Endothelial cell of umbilical vein (primary cell): ENCODE data around the gene CYP4V2.

ENCODE experiments used
- CTCF ChIP-seq, 2 donors: IDR thresholded peaks; 1 replicate in 1 of 2; 2 replicates in 1 of 2; pipeline ENCODE4 v1.5.1; 2011; ENCODE audit warnings: low read length in 2 of 2, mild to moderate bottlenecking in 2 of 2, moderate library complexity in 2 of 2, control low read depth in 1 of 2, inconsistent platforms in 1 of 2, low read depth in 1 of 2; ENCODE audit not compliant: insufficient read depth in 1 of 2; ENCODE audit errors: extremely low read depth in 1 of 2
- MYC ChIP-seq: IDR thresholded peaks from one replicate; pipeline ENCODE4 v1.6.1; 2011; ENCODE audit warnings: mild to moderate bottlenecking, low read depth, low read length

DNA sequence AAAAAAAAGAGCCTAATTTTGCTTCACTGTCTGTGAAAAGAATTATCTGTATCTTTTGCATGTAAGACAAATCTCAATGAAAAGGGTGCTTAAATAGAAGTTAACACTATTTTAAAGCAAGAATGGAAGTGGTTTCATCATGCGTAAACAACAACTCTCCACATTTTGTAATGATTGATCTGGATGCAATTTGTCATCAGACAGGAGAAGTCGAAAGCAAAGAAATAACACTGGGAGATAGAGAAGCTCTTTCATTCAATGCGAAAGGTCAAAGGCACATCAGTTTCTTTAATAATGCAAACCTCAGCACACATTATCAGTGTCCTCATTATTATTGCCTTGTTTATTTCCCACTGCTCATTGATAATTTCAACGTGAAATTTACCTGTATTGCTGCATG, 44.8 kb downstream of the CYP4V2 start:
- TF ChIP-seq CTCF (IDR thresholded peaks at IDR 0.05; ENCODE audit: extremely low read depth in 1 of 2, insufficient read depth in 1 of 2, low read depth in 1 of 2, low read length in 2 of 2) = no peak
- no peak for TF ChIP-seq MYC
